NCI-H2196 (cell line): ENCODE data around the gene KCNA1.
"Not testable (repeated sequence)": the region's sequence is repeated elsewhere in the genome, so short reads cannot be mapped to it uniquely, and the experiment has no call there.

Source experiments
- DNase-seq: peaks from one replicate; lab custom pipeline; 2025; ENCODE audit not compliant: unreplicated experiment; lab: John Stamatoyannopoulos, UW

The KCNA1 gene

GRCh38 chr12:4909734-4910501, at the start of gene KCNA1:
Gene KCNA1 (plus strand): TSS chr12:4909905. CDS start chr12:4911379, 1,474 bp downstream.
- peak; percentile 23 for DNase-seq

- DNase-seq: no peak
Observed at GRCh38 chr12:4860741-4861140, 49.0 kb upstream of the KCNA1 start.

GRCh38 chr12:4862809-4863208, 46.9 kb upstream of the KCNA1 start:
- no peak for DNase-seq

GRCh38 chr12:4864575-4864974, 45.1 kb upstream of the KCNA1 start:
- no peak for DNase-seq

- DNase-seq: no peak
Observed at GRCh38 chr12:4865246-4865645, 44.5 kb upstream of the KCNA1 start.

GRCh38 chr12:4866299-4866698, 43.4 kb upstream of the KCNA1 start:
- DNase-seq: no peak

- DNase-seq: no peak
Observed at GRCh38 chr12:4867384-4867783, 42.3 kb upstream of the KCNA1 start.

- DNase-seq: no peak
Observed at GRCh38 chr12:4870423-4870822, 39.3 kb upstream of the KCNA1 start.

- no peak for DNase-seq
Observed at GRCh38 chr12:4871514-4871913, 38.2 kb upstream of the KCNA1 start.

- DNase-seq: no peak
Observed at GRCh38 chr12:4873947-4874346, 35.8 kb upstream of the KCNA1 start.

- no peak for DNase-seq
Observed at GRCh38 chr12:4874671-4875070, 35.0 kb upstream of the KCNA1 start.

GRCh38 chr12:4879481-4879880, 30.2 kb upstream of the KCNA1 start:
- DNase-seq: not testable (repeated sequence)

GRCh38 chr12:4881266-4882064, 28.2 kb upstream of the KCNA1 start:
- no peak for DNase-seq

GRCh38 chr12:4891866-4892265, 17.8 kb upstream of the KCNA1 start:
- DNase-seq: no peak

- no peak for DNase-seq
Observed at GRCh38 chr12:4892418-4892817, 17.3 kb upstream of the KCNA1 start.

GRCh38 chr12:4894019-4894418, 15.7 kb upstream of the KCNA1 start:
- no peak for DNase-seq

- peak; percentile 2 for DNase-seq
Observed at GRCh38 chr12:4899364-4899763, 10.3 kb upstream of the KCNA1 start.

GRCh38 chr12:4900327-4900726, 9.4 kb upstream of the KCNA1 start:
- DNase-seq: no peak

- no peak for DNase-seq
Observed at GRCh38 chr12:4905316-4905715, 4.4 kb upstream of the KCNA1 start.

- peak; percentile 2 for DNase-seq
Observed at GRCh38 chr12:4908684-4909409, 858 bp upstream of the KCNA1 start.

GRCh38 chr12:4909410-4909733, 333 bp upstream of the KCNA1 start:
- DNase-seq: no peak
